HCT116 (cell line): ENCODE data around the gene WASF2.

Experiments
- POLR2A ChIP-seq: IDR thresholded peaks from 2 replicates; pipeline ENCODE4 v1.7.0; 2011; ENCODE audit warnings: borderline replicate concordance; ENCODE audit not compliant: insufficient read depth, insufficient read length; ENCODE audit errors: extremely low read depth
- POLR2AphosphoS5 ChIP-seq: IDR thresholded peaks from 2 replicates; pipeline ENCODE4 v1.6.1; 2011; ENCODE audit warnings: mild to moderate bottlenecking, low read depth, low read length, moderate library complexity
- ZNF274 ChIP-seq: fragments of 200-500 bp; sonication (Bioruptor generic); IDR thresholded peaks from 2 replicates; pipeline ENCODE4 v1.6.1; 2014; ENCODE audit warnings: mild to moderate bottlenecking, low read depth, low read length, inconsistent platforms
- TF ChIP-seq, protein P1 (sequence below), 3 experiments: fragments of 200-600 bp in 1 of 3; sonication (generic) in 1 of 3; IDR thresholded peaks in 2 of 3; conservative IDR thresholded peaks in 1 of 3; 2 replicates each; pipeline ENCODE4 v1.5.1; 2012 to 2017; ENCODE audit warnings: low read depth in 2 of 3, low read length in 2 of 3, antibody characterized with exemption in 1 of 3, borderline replicate concordance in 1 of 3, control low read depth in 1 of 3, mild to moderate bottlenecking in 1 of 3, mixed read lengths in 1 of 3, mixed run types in 1 of 3, moderate library complexity in 1 of 3; ENCODE audit not compliant: insufficient read depth in 1 of 3
- TF ChIP-seq, protein P2 (sequence below): IDR thresholded peaks from 2 replicates; pipeline ENCODE4 v1.6.1; 2012; ENCODE audit warnings: low read depth

GRCh38 chr1:27491748-27492700, 2.1 kb upstream of the WASF2 start:
- TF ChIP-seq POLR2AphosphoS5 (no peak), ZNF274 (no peak), POLR2A (no peak)
- TF ChIP-seq, protein P1, sequence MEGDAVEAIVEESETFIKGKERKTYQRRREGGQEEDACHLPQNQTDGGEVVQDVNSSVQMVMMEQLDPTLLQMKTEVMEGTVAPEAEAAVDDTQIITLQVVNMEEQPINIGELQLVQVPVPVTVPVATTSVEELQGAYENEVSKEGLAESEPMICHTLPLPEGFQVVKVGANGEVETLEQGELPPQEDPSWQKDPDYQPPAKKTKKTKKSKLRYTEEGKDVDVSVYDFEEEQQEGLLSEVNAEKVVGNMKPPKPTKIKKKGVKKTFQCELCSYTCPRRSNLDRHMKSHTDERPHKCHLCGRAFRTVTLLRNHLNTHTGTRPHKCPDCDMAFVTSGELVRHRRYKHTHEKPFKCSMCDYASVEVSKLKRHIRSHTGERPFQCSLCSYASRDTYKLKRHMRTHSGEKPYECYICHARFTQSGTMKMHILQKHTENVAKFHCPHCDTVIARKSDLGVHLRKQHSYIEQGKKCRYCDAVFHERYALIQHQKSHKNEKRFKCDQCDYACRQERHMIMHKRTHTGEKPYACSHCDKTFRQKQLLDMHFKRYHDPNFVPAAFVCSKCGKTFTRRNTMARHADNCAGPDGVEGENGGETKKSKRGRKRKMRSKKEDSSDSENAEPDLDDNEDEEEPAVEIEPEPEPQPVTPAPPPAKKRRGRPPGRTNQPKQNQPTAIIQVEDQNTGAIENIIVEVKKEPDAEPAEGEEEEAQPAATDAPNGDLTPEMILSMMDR (IDR thresholded peaks at IDR 0.05 in 2 of 3, conservative IDR thresholded peaks at IDR 0.05 in 1 of 3; ENCODE audit: borderline replicate concordance in 1 of 3, insufficient read depth in 1 of 3, low read depth in 2 of 3, low read length in 2 of 3) = no peak
- TF ChIP-seq, protein P2, sequence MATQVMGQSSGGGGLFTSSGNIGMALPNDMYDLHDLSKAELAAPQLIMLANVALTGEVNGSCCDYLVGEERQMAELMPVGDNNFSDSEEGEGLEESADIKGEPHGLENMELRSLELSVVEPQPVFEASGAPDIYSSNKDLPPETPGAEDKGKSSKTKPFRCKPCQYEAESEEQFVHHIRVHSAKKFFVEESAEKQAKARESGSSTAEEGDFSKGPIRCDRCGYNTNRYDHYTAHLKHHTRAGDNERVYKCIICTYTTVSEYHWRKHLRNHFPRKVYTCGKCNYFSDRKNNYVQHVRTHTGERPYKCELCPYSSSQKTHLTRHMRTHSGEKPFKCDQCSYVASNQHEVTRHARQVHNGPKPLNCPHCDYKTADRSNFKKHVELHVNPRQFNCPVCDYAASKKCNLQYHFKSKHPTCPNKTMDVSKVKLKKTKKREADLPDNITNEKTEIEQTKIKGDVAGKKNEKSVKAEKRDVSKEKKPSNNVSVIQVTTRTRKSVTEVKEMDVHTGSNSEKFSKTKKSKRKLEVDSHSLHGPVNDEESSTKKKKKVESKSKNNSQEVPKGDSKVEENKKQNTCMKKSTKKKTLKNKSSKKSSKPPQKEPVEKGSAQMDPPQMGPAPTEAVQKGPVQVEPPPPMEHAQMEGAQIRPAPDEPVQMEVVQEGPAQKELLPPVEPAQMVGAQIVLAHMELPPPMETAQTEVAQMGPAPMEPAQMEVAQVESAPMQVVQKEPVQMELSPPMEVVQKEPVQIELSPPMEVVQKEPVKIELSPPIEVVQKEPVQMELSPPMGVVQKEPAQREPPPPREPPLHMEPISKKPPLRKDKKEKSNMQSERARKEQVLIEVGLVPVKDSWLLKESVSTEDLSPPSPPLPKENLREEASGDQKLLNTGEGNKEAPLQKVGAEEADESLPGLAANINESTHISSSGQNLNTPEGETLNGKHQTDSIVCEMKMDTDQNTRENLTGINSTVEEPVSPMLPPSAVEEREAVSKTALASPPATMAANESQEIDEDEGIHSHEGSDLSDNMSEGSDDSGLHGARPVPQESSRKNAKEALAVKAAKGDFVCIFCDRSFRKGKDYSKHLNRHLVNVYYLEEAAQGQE = no peak
